ENCODE measurements around the gene TTC38. TPM values are rescaled to one million over a fixed set of nuclear protein-coding genes. Genes with fewer than 3 reads are reported as not detected.

TTC38 gene
- total RNA-seq = 16.3 TPM

DNA sequence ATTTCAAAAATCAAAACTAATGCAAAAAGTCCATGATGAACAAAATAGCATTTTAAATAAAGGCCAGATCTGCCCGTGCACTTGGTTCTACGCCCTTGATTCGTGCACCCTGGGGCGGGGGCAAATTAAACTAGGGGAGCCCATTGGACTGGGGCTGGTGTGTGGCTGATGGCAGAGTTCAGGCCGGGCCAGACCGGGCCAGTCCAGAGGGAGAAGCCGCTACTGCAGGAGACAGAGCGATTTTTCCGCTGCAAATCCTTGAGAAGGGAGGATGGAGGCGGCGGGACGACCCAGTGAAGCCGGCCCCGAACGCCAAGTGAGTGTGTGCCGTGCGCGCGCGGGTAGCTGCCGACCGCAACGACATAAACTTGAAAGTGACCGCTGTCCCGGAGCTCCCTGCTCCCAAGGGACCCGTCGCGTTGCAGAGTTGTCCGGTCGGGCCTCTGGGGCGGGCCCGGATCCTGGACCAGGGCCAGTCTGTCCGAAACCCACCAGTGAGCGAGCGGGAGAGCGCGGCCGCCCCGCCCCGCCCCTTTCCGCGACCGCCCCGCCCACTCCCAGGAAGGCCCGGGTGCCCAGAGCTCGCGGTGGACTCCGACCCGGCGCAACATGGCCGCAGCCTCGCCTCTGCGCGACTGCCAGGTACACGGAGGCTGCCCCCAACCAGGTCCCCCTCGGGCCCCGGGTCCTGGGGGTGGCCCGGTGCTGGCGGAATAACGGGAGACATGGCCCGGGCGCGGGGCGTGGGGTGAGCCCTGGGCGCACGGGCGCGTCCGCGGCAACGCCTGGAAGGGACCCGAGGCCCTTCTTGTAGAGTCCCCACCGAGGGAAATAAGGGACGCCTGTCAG, at the start of gene TTC38:
TSS of gene TTC38 (plus strand) at position 578 of the 849 bp plus-strand sequence. CDS start at position 610, 32 bp downstream.
- Histone ChIP-seq H3K4me3 (ENCODE audit: low read length) (peak within 1 kb of the TSS; percentile 61), H3K4me1 (ENCODE audit: insufficient read depth, low read length) (peaks cover 18% of the 10 kb centered on the region), H3K27me3 (ENCODE audit: insufficient read depth, low read length) (peaks cover 6% of the 10 kb centered on the region), H3K9me3 (ENCODE audit: low read depth, low read length) (no peaks in the 10 kb centered on the region)

DNA sequence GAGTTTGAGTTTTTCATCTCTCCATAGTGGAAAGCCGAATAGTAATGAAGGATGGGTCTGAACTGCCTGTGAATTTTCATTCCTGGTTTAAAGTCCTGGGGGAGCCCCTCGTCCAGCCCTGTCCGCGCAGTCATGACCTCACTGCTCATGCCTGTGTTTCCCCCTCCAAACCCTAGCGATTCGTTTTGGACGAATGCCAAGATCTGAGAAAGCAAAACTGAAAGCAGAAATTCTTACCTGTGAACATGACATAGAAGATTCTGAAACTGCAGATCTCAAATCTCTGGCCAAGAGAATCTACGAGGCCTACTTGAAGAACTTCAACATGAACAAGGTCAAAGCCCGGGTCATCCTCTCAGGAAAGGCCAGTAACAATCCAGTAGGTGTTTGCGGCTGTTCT, 48.2 kb upstream of the TTC38 start:
- Histone ChIP-seq H3K27me3 (ENCODE audit: insufficient read depth, low read length) (no peaks in the 10 kb centered on the region), H3K9me3 (ENCODE audit: low read depth, low read length) (no peaks in the 10 kb centered on the region), H3K4me1 (ENCODE audit: insufficient read depth, low read length) (no peaks in the 10 kb centered on the region), H3K4me3 (ENCODE audit: low read length) (no peak overlapping the region)

DNA sequence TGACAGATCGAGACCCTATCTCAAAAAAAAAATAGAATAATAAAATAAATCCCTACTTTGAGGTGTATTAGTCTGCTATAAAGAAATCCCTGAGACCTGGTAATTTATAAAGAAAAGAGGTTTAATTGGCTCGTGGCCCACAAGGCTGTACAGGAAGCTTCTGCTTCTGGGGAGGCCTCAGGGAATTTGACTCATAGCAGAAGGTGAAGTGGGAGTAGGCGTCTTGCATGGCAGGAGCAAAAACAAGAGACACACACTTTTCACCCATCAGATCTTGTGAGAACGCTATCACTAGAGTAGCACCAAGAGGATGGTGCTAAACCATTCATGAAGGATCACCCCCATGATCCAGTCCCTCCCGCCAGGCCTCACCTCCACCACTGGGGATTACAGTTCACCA, 46.9 kb upstream of the TTC38 start:
- Histone ChIP-seq H3K4me3 (ENCODE audit: low read length) (no peak overlapping the region), H3K27me3 (ENCODE audit: insufficient read depth, low read length) (no peaks in the 10 kb centered on the region)

DNA sequence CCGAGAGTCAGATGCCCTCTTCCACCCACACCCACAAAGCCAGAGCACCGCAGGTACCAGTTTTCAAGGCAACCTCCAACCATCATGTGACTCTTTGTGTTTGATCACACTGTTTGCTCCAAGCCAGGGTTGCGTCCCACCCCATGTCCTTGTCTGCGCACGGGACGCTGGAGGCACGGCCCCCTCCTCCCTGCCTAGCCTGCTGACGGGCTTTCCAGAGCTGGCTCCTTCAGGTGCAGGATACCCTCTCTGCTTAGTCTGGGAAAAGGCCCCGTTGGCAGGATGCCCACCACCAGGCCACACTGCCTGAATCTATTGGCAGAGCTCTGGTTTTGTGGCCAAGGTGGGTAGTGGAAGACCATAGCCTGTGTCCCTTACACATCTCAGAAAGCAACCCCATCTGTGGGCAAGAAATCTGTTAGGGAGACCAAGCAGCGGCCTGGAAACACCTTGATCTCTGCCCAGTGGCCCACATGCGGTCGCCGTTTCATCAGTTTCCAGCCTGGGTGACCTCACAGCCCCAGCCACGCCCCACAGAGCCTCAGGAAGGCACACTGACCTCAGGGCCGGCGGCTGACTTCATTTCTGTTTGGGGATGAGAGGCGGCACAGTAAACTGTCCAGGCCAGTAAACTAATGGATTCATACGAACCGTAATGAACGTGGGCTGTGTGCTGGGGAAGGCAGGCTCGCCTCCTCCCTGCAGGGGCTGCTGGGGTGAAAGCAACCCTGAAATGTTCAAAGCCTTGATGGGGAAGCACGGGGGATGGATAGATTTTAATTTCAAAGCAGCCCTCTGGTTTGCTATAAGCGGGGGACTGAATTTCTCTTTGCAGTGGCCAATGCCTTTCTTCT, 43.5 kb upstream of the TTC38 start:
- Histone ChIP-seq H3K27me3 (ENCODE audit: insufficient read depth, low read length) (no peaks in the 10 kb centered on the region), H3K9me3 (ENCODE audit: low read depth, low read length) (no peaks in the 10 kb centered on the region), H3K4me3 (ENCODE audit: low read length) (no peak overlapping the region), H3K4me1 (ENCODE audit: insufficient read depth, low read length) (no peaks in the 10 kb centered on the region)

More for the DNA sequence above, 46.9 kb upstream of the TTC38 start:
- H3K9me3 ChIP-seq (ENCODE audit: low read depth, low read length) = no peaks in the 10 kb centered on the region
- no peaks in the 10 kb centered on the region for H3K4me1 ChIP-seq (ENCODE audit: insufficient read depth, low read length)

DNA sequence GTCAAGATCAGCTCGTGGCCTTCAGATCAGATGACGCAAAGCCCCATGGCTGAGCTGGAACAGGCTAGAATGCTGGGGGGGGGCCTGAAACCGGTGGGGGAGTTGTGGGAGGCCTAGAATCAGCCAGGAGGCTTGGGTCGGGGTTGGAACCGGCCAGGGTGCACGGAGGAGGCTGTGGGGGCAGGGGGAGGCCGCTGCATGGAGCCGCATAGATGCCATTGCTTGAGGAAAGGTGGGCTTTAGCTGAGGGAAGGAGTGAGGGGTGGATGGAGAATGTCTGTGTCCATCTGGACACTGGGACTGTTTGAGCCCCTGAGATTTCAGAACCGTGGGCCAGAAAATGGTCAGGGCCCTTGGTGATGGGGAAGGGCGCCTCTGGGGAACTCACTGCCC, 42.9 kb upstream of the TTC38 start:
- no peak overlapping the region for H3K4me3 ChIP-seq (ENCODE audit: low read length)
- no peaks in the 10 kb centered on the region for H3K4me1 ChIP-seq (ENCODE audit: insufficient read depth, low read length)
- H3K27me3 ChIP-seq (ENCODE audit: insufficient read depth, low read length) = no peaks in the 10 kb centered on the region
- no peaks in the 10 kb centered on the region for H3K9me3 ChIP-seq (ENCODE audit: low read depth, low read length)

DNA sequence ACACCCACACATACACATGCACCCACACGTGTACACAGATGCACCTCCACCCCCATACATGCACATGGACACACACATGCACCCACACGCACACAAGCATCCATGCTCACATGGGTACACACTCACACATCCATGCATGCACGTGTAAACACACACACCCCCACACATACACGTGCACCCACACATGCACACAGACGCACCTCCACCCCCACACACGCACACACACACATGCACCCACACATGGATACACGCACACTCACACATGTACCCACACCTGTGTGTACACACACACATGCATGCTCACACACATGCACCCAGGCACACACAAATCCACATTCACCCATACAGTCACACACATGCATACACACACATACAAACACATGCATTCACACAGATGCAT, 42.2 kb upstream of the TTC38 start:
- Histone ChIP-seq H3K4me3 (ENCODE audit: low read length) (no peak overlapping the region), H3K27me3 (ENCODE audit: insufficient read depth, low read length) (no peaks in the 10 kb centered on the region), H3K9me3 (ENCODE audit: low read depth, low read length) (no peaks in the 10 kb centered on the region), H3K4me1 (ENCODE audit: insufficient read depth, low read length) (no peaks in the 10 kb centered on the region)

DNA sequence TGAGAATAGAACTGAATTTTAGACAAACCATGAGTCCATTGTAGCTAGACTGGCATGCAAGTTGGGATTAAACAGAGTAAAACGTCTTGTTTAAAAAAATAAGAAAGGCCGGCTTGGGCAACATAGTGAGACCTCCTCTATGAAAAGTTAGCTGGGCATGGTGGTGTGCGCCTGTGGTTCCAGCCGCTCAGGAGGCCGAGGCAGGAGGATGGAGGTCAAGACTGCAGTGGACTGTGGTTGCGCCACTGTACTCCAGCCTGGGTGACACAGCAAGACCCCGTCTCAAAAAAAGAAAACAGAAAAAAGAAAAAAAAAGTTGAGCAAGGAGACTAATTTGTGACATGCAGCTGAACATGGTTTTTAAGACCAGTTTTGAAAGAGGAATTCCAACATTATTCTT, 41.2 kb upstream of the TTC38 start:
- H3K27me3 ChIP-seq (ENCODE audit: insufficient read depth, low read length) = no peaks in the 10 kb centered on the region
- no peak overlapping the region for H3K4me3 ChIP-seq (ENCODE audit: low read length)
- H3K4me1 ChIP-seq (ENCODE audit: insufficient read depth, low read length) = no peaks in the 10 kb centered on the region
- H3K9me3 ChIP-seq (ENCODE audit: low read depth, low read length) = no peaks in the 10 kb centered on the region

DNA sequence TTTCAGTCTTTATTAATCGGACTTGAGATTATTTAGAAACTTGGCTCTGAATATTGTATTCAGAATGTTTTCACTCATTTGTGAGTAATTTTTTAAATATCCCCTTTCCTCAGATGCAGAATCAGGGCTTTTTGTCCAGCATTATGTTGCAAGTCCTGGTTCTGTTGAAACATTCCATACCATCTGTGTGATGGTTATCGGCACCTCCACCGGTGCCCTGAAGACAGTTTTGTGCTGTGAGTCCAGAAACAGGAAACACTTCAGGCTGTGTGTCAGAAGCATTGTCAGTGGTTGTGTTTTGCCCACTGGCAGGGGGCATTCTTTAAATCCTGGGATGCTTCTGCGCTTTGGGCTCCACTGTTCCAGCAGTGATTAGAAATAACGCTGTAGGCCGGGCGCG, 38.1 kb upstream of the TTC38 start:
- Histone ChIP-seq H3K4me3 (ENCODE audit: low read length) (no peak overlapping the region), H3K4me1 (ENCODE audit: insufficient read depth, low read length) (peaks cover 4% of the 10 kb centered on the region), H3K27me3 (ENCODE audit: insufficient read depth, low read length) (no peaks in the 10 kb centered on the region), H3K9me3 (ENCODE audit: low read depth, low read length) (no peaks in the 10 kb centered on the region)

DNA sequence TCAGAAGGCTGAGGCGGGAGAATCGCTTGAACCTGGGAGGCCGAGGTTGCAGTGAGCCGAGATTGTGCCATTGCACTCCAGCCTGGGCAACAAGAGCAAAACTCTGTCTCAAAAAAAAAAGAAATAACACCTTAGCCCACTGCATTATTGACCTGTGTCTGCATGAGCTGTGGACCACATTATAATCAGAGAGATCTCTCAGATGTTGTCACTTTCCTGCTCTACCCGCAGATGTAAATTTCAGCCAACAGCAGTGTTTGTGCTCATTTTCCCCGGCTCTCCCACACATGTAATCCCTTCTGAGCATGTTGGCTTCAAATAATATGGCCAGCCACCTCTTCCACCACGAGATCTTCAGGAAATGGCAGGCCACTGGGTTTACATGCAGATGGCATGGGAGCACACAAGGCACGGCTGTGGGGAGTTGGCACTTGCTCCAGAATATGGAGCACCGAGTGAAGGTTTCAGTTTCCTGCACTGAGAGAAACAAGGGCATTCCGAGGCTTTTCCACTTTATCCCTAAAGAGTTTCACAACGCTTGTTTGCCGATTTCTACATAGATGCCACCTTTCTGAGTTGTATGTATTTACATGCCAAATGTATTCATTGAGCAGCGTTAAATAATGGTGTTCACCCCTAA, 37.4 kb upstream of the TTC38 start:
- H3K4me1 ChIP-seq (ENCODE audit: insufficient read depth, low read length) = peaks cover 4% of the 10 kb centered on the region
- H3K9me3 ChIP-seq (ENCODE audit: low read depth, low read length) = no peaks in the 10 kb centered on the region
- no peaks in the 10 kb centered on the region for H3K27me3 ChIP-seq (ENCODE audit: insufficient read depth, low read length)
- H3K4me3 ChIP-seq (ENCODE audit: low read length) = no peak overlapping the region

DNA sequence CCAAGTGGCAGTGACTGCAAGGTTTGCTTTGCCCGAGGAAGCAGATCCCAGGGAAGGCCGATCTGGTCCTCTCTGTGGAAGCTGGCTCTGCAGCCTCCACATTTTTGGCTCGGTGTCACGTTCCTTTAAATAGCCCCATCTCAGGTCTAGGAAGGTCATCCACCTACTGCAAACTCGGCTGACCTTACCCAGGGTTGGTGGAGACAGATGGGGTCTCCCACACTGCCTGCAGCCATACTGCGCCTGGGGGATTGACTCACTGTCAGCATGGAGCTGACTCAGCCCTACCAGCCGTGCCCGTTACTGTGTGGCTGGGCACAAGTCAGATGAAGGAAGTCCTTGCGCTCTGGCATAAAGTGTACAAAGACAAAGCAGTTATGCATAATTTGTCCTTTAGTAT, 34.6 kb upstream of the TTC38 start:
- Histone ChIP-seq H3K27me3 (ENCODE audit: insufficient read depth, low read length) (no peaks in the 10 kb centered on the region), H3K4me1 (ENCODE audit: insufficient read depth, low read length) (peaks cover 4% of the 10 kb centered on the region), H3K9me3 (ENCODE audit: low read depth, low read length) (no peaks in the 10 kb centered on the region), H3K4me3 (ENCODE audit: low read length) (no peak overlapping the region)

DNA sequence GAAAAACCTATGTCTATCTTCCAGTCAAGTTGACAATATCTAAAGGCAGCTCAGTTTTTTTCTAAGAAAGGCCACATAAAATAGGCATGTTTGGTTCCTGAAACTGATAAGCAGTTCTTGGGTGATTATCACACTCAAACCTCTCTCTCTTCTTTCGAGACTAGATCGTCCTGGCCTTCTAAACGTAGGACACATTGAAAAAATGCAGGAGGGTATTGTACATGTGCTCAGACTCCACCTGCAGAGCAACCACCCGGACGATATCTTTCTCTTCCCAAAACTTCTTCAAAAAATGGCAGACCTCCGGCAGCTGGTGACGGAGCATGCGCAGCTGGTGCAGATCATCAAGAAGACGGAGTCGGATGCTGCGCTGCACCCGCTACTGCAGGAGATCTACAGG, 32.8 kb upstream of the TTC38 start:
- no peaks in the 10 kb centered on the region for H3K9me3 ChIP-seq (ENCODE audit: low read depth, low read length)
- peaks cover 12% of the 10 kb centered on the region for H3K4me1 ChIP-seq (ENCODE audit: insufficient read depth, low read length)
- no peak overlapping the region for H3K4me3 ChIP-seq (ENCODE audit: low read length)
- H3K27me3 ChIP-seq (ENCODE audit: insufficient read depth, low read length) = no peaks in the 10 kb centered on the region

DNA sequence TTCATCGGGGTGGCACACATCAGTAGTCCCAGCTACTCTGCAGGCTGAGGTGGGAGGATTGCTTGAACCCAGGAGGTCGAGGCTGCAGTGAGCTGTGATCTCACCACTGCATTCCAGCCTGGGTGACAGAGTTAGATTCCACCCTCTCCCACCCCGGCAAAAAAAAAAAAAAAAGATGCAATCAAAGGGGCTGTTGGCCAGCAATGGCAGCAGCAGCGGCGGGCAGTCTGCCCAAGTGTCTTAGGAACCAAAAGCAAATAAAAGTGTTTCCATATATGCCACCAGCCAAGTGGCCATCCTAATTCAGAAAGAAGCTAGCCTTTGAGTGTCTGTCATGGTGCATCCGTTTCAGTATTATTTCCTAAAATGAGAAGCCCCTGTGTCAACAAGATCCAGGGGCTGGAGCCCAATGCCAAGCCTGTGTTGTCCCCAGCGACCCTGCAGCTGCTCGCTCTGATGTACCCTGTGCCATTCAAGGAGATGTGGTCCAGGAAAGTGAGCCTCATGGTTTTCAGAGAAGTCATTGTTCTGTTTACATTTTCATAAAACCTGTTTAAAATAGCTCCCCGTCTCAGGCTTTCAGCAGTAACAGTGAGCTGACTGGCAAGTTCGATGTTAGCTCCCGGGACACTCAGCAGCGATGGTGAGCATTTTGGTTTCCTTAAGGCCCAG, 30.2 kb upstream of the TTC38 start:
- H3K4me1 ChIP-seq (ENCODE audit: insufficient read depth, low read length) = peaks cover 34% of the 10 kb centered on the region
- no peaks in the 10 kb centered on the region for H3K27me3 ChIP-seq (ENCODE audit: insufficient read depth, low read length)
- H3K9me3 ChIP-seq (ENCODE audit: low read depth, low read length) = no peaks in the 10 kb centered on the region
- H3K4me3 ChIP-seq (ENCODE audit: low read length) = no peak overlapping the region

DNA sequence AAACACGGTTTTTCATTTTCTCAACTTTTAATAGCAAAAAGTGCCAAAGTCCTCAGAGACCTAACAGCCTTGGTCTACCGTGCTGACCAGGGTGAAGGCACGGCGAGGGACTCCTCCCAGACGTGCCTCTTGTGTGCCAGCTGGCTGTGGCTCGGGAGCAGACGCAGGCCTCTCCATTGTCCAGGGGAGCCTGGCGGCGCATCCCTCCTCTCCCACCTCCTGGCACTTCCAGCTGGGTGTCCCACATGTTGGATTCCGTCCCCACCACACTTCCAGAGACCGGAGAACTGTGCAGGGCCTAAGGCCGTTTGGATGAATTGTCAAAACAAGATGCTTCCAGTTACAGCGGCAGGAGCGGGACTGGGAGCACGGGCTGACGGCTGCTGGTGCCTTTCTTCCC, 29.3 kb upstream of the TTC38 start:
- Histone ChIP-seq H3K9me3 (ENCODE audit: low read depth, low read length) (no peaks in the 10 kb centered on the region), H3K4me1 (ENCODE audit: insufficient read depth, low read length) (peaks cover 35% of the 10 kb centered on the region), H3K4me3 (ENCODE audit: low read length) (no peak overlapping the region), H3K27me3 (ENCODE audit: insufficient read depth, low read length) (no peaks in the 10 kb centered on the region)

DNA sequence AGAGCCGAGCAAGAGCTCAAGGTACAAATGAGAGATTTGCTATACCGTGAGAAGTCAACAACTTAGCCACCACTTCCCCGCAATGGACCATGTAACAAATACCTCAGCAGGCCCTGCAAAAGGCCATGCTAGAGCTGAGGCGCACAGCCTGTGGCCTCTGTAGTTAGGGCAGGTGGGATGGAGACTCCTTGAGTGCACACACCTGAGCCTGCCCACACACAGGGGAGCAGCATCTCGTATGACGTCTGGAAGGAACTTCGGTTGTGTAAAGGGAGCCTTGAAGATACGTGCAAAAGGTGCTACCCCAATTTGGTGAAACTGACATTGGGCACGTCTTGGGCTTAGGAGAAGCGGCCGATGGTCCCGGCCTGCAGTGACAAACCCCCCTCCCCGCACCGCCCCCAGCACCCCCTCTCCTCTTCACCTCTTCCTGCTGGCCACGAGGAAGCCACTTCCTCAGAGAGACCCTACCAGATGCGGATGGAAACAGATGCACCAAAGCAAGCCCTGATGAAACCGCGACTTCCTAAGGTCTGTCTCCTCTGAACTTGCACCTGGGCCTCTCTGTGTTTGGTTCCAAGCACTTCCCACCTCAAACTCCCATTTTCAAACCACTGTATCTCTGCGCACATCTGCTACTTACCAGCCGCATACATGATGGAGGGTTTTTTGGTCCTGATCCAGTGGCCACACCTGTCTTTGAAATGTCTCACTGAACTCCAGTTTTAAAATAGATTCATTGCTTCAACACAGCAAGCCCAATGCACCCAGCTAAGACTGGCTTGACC, 28.4 kb upstream of the TTC38 start:
- Histone ChIP-seq H3K4me1 (ENCODE audit: insufficient read depth, low read length) (peaks cover 35% of the 10 kb centered on the region), H3K27me3 (ENCODE audit: insufficient read depth, low read length) (no peaks in the 10 kb centered on the region), H3K4me3 (ENCODE audit: low read length) (no peak overlapping the region), H3K9me3 (ENCODE audit: low read depth, low read length) (no peaks in the 10 kb centered on the region)
